PC-3 (cell line): ENCODE data around the gene GDA.

ENCODE experiments used
- CTCF ChIP-seq: fragments of 300-600 bp; sonication (generic); conservative IDR thresholded peaks from 2 replicates; pipeline ENCODE4 v1.5.1; 2017; ENCODE audit warnings: antibody characterized with exemption, low read depth, mild to moderate bottlenecking, low read length
- EZH2 ChIP-seq: fragments of 300-600 bp; sonication (generic); IDR thresholded peaks from one replicate; pipeline ENCODE4 v1.6.1; 2017; ENCODE audit warnings: antibody characterized with exemption, mild to moderate bottlenecking, low read length; ENCODE audit not compliant: unreplicated experiment
- EZH2phosphoT487 ChIP-seq: fragments of 300-600 bp; sonication (generic); IDR thresholded peaks from 2 replicates; pipeline ENCODE4 v1.6.1; 2018; ENCODE audit warnings: mild to moderate bottlenecking, antibody characterized with exemption, low read length, borderline replicate concordance

- TF ChIP-seq CTCF (no peak), EZH2 (no peak), EZH2phosphoT487 (no peak)
These were observed 50.0 kb downstream of the GDA start for GRCh38 chr9:72199238-72199637.
